Fibroblast of villous mesenchyme (primary cell): ENCODE results near the gene DOCK9. TPM values are rescaled to one million over a fixed set of nuclear protein-coding genes. Genes with fewer than 3 reads are reported as not detected.
A peak's percentile ranks its signal among the peaks of the same experiment; 100 is the strongest.

Source experiments
- DNase-seq: peaks from one replicate; pipeline ENCODE4 v3.0.0-alpha.2; 2010; ENCODE audit warnings: low read depth
- H3K4me3 ChIP-seq: 2 replicates; pipeline ENCODE4 v1.5.1; 2011; ENCODE audit warnings: low read depth, mild to moderate bottlenecking, low read length
- CTCF ChIP-seq: IDR thresholded peaks from 2 replicates; pipeline ENCODE4 v1.5.1; 2012; ENCODE audit warnings: low read depth, mild to moderate bottlenecking, low read length; ENCODE audit not compliant: insufficient read depth
- total RNA-seq: library from RNA; depleted of rRNA; stranded (reverse); fragments of >200 nt; gene quantifications from 2 replicates; pipeline ENCODE4 v1.2.3, GENCODE V29; 2012

The DOCK9 gene
- total RNA-seq, 1 donor: 14.7 TPM

- TF ChIP-seq CTCF: no peak
- DNase-seq: no peak
- H3K4me3 ChIP-seq: no peak overlapping the region
Measured at GRCh38 chr13:99014522-99014921, 36.7 kb upstream of the DOCK9 start.

GRCh38 chr13:99013951-99014350, 36.1 kb upstream of the DOCK9 start:
- no peak for TF ChIP-seq CTCF
- DNase-seq: no peak
- H3K4me3 ChIP-seq: no peak overlapping the region

GRCh38 chr13:99012539-99012938, 34.7 kb upstream of the DOCK9 start:
- H3K4me3 ChIP-seq: no peak overlapping the region
- TF ChIP-seq CTCF: no peak
- DNase-seq: no peak

- DNase-seq: no peak
- TF ChIP-seq CTCF: no peak
Measured at GRCh38 chr13:99009987-99010551, 32.2 kb upstream of the DOCK9 start.

GRCh38 chr13:99008577-99008976, 30.7 kb upstream of the DOCK9 start:
- DNase-seq: no peak
- TF ChIP-seq CTCF: no peak
- no peak overlapping the region for H3K4me3 ChIP-seq

More at GRCh38 chr13:99009987-99010551, 32.2 kb upstream of the DOCK9 start:
- H3K4me3 ChIP-seq: no peak overlapping the region

GRCh38 chr13:99007414-99007986, 29.6 kb upstream of the DOCK9 start:
- no peak overlapping the region for H3K4me3 ChIP-seq
- no peak for TF ChIP-seq CTCF
- DNase-seq: no peak

GRCh38 chr13:99005609-99006008, 27.7 kb upstream of the DOCK9 start:
- DNase-seq: peak; percentile 57
- no peak overlapping the region for H3K4me3 ChIP-seq
- TF ChIP-seq CTCF: no peak
